BJ (cell line): ENCODE measurements around the gene ACVR1. TPM values are rescaled to one million over a fixed set of nuclear protein-coding genes. Genes with fewer than 3 reads are reported as not detected.
A peak's percentile ranks its signal among the peaks of the same experiment; 100 is the strongest.

Experiments
- CTCF ChIA-PET: fragments of 350-600 bp; formaldehyde crosslinking; extraction: SDS; loops from one replicate; lab custom pipeline; 2021; ENCODE audit warnings: antibody characterized with exemption, inconsistent platforms; lab: Yijun Ruan, JAX
- POLR2A ChIA-PET: fragments of 300-600 bp; sonication (Branson Sonifier 250); formaldehyde crosslinking; extraction: SDS; loops from one replicate; lab custom pipeline; 2021; ENCODE audit warnings: antibody characterized with exemption; lab: Charles Lee
- DNase-seq: peaks from one replicate; pipeline ENCODE4 v3.0.0-alpha.2; 2011; ENCODE audit warnings: low read depth
- H3K27me3 ChIP-seq: 2 replicates; pipeline ENCODE4 v1.6.0; 2011; ENCODE audit warnings: low read length; ENCODE audit not compliant: control insufficient read depth, insufficient read depth
- H3K36me3 ChIP-seq: 2 replicates; pipeline ENCODE4 v1.5.1; 2011; ENCODE audit warnings: low read length; ENCODE audit not compliant: control insufficient read depth, insufficient read depth
- H3K4me3 ChIP-seq: 2 replicates; pipeline ENCODE4 v1.5.1; 2011; ENCODE audit warnings: low read depth, mild to moderate bottlenecking, control low read depth, low read length
- polyA plus RNA-seq: library from polyadenylated mRNA; depleted of rRNA; stranded (reverse); fragments of >200 nt; gene quantifications from 2 replicates; pipeline ENCODE4 v1.2.3, GENCODE V29; 2011
- TF ChIP-seq, protein P1 (sequence below): IDR thresholded peaks from 2 replicates; pipeline ENCODE4 v1.5.1; 2011; ENCODE audit warnings: low read depth, mild to moderate bottlenecking, control low read depth, inconsistent platforms, low read length, moderate library complexity; ENCODE audit not compliant: insufficient read depth

ACVR1 gene
- polyA plus RNA-seq, 1 experiment, result 28.5 TPM

DNA sequence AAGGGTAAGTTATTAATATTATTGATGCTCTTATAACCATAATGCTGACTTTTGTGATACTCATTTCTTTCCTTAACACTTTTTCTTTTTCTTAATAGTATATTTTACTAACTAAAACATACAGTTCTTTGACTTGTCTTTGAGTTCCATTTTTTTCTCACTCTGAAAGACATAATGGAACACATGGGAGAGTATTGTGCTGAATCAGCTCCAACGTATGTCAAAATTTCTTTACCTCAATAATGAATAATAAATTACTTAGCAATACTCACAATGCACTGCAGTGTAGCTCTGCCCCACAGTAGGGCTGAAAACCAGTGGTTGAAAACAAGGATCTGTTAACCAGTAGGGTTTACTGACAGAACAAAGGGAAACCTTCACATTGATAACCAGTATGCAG is 40.7 kb downstream of the ACVR1 start:
- no peak for DNase-seq
- ChIA-PET CTCF (no interaction called here), POLR2A (no interaction called here)
- TF ChIP-seq, protein P1, sequence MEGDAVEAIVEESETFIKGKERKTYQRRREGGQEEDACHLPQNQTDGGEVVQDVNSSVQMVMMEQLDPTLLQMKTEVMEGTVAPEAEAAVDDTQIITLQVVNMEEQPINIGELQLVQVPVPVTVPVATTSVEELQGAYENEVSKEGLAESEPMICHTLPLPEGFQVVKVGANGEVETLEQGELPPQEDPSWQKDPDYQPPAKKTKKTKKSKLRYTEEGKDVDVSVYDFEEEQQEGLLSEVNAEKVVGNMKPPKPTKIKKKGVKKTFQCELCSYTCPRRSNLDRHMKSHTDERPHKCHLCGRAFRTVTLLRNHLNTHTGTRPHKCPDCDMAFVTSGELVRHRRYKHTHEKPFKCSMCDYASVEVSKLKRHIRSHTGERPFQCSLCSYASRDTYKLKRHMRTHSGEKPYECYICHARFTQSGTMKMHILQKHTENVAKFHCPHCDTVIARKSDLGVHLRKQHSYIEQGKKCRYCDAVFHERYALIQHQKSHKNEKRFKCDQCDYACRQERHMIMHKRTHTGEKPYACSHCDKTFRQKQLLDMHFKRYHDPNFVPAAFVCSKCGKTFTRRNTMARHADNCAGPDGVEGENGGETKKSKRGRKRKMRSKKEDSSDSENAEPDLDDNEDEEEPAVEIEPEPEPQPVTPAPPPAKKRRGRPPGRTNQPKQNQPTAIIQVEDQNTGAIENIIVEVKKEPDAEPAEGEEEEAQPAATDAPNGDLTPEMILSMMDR, result no peak
- H3K36me3 ChIP-seq, result no peaks in the 10 kb centered on the region
- H3K4me3 ChIP-seq, result no peak overlapping the region
- H3K27me3 ChIP-seq, result no peaks in the 10 kb centered on the region

DNA sequence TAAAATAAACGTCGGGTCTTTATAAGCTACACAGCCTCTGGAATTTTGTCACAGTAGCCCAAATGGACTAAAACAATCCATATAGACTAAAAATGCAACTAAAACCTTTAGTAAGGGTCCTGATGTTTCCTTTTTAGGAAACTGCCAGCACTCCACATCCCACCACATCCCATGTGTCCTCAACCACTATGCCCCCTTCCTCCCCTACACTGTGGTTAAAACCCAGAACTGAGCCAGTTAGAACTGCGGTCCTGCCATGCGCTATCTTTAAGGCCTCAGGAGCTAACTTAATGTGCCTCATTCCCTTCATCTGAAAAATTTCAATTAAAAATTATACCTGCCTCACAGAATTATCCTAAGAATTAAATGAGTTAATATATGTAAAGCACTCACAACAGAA is 41.1 kb downstream of the ACVR1 start:
- no peak for DNase-seq
- no peaks in the 10 kb centered on the region for H3K27me3 ChIP-seq
- no peaks in the 10 kb centered on the region for H3K36me3 ChIP-seq
- ChIA-PET CTCF (interaction anchor here (0.6 kb wide), 1 partner anchor 54 kb away, joined by 4 read pairs; no protein-coding TSS in a partner anchor), POLR2A (no interaction called here)
- H3K4me3 ChIP-seq, result no peak overlapping the region
- TF ChIP-seq, protein P1, result no peak

DNA sequence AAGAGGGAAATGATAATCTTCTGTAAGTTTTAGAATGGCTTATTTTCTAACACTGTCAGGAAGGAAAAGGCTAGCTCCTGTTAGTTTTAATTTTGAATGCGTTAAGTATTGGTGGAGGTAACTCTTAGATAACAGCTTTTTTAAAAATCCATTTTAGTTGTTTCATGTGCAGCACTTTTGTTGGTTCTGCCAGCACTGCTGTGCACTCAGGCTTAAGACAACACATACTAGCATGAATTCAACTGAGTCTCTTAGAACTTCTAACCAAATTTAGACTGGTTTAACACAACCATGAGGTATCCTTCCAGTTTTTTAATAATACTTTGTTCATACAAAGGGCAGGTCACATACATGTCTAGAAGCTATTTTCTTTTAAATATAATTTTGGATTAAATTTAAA is 42.4 kb downstream of the ACVR1 start:
- Histone ChIP-seq H3K27me3 (no peaks in the 10 kb centered on the region), H3K36me3 (no peaks in the 10 kb centered on the region), H3K4me3 (no peak overlapping the region)
- CTCF ChIA-PET, result interaction anchor here (0.5 kb wide), 1 partner anchor 921 kb away, joined by 3 read pairs; no protein-coding TSS in a partner anchor
- TF ChIP-seq, protein P1, result no peak
- DNase-seq, result no peak
- POLR2A ChIA-PET, result no interaction called here

DNA sequence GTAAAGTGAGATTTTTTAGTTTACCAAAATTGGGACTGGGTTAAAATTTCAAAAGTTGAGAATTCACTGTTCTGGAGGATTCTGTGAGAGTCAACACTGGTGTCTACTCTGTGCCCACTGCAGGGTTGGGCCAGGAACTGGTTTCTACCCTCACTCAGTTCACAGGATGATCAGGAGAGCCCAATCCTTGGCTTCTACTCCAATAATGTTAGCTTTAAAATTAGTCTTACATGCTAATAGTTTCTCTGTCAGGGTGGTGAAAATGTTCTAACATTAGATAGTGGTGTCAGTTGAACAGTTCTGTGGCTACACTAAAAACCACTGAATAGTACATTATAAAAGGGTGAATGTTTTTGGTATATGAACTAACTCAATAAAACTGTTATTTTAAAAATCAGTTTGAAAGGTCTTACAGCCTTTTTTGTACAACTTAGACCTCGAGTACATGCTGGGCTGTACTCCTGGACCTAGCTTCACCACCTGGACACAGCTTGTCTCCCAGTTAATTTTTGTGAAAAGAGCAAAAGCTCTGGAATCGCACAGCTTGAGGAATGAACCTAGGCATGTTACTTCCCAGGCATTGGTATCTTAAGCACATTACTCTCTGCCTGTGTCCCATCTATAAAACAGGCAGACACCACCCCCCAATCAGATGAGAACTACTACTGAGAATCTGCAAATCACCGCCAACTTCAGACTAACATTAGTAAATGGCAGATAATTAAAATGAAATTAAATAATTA is 44.4 kb downstream of the ACVR1 start:
- Histone ChIP-seq H3K4me3 (no peak overlapping the region), H3K36me3 (no peaks in the 10 kb centered on the region), H3K27me3 (no peaks in the 10 kb centered on the region)
- ChIA-PET CTCF (no interaction called here), POLR2A (no interaction called here)
- no peak for DNase-seq
- TF ChIP-seq, protein P1, result no peak

DNA sequence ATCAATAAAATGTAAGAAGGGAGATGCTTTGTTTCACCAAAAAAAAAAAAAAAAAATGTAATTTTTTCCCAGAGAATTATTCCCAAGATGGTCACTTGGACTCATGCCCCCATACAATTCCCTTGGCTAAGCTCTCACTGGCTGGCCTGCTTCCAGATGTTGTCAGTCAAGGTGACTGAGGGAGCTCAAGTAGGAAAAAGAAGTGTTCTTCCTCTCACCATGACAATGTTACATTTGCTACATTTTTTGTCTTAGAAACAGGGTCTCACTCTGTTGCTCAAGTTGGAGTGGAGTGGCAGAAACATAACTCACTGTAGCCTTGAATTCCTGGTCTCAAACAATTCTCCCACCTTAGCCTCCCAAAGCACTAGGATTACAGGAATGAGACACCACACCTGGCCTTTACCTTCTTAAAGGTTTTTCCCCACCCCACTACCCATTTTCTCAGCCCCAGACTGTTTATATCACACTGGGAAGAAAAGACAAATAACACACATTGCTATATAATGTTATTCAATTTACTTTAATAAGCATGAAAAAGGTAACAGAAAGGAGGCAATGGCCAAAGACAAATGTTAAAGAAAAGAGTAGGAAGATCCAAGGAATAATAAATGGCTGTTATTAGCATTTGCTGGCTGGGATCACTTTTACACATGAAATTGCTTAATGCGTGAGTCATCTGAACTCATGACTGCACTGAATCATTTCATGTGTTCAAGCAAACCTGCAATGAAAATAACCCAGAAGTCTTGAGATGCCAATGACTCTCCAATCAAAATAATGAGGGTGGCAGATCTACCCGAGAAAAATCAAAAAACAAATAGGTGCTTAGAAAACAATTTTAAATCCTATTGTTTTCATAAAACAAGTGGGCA is 45.2 kb downstream of the ACVR1 start:
- TF ChIP-seq, protein P1, result no peak
- POLR2A ChIA-PET, result no interaction called here
- CTCF ChIA-PET, result interaction anchor here (0.7 kb wide), 1 partner anchor 45 kb away, joined by 4 read pairs; the partner anchor contains the start of gene ACVR1
- no peaks in the 10 kb centered on the region for H3K36me3 ChIP-seq
- H3K4me3 ChIP-seq, result no peak overlapping the region
- H3K27me3 ChIP-seq, result no peaks in the 10 kb centered on the region
- peak; percentile 73 for DNase-seq
